AG04450 (cell line): ENCODE results near the gene ZNF154. TPM values are rescaled to one million over a fixed set of nuclear protein-coding genes. Genes with fewer than 3 reads are reported as not detected.
A peak's percentile ranks its signal among the peaks of the same experiment; 100 is the strongest.

Source experiments
- CTCF ChIA-PET: fragments of 300-600, 350-600 bp; formaldehyde crosslinking; extraction: SDS; loops from one replicate; lab custom pipeline; 2022; ENCODE audit warnings: antibody characterized with exemption, inconsistent platforms; lab: Charles Lee
- POLR2A ChIA-PET: fragments of 350-600 bp; formaldehyde crosslinking; extraction: SDS; loops from one replicate; lab custom pipeline; 2021; ENCODE audit warnings: antibody characterized with exemption, inconsistent platforms; lab: Yijun Ruan, JAX
- DNase-seq: peaks from one replicate; pipeline ENCODE4 v3.0.0-alpha.2; 2011; ENCODE audit warnings: low read depth, low spot score
- H3K27ac ChIP-seq: one replicate; pipeline ENCODE4 v1.5.1; 2012; ENCODE audit warnings: low read depth, low read length, control low read depth
- H3K27me3 ChIP-seq: one replicate; pipeline ENCODE4 v1.6.0; 2012; ENCODE audit warnings: low read length; ENCODE audit not compliant: control insufficient read depth, insufficient read depth
- H3K4me3 ChIP-seq: 2 replicates; pipeline ENCODE4 v1.5.1; 2011; ENCODE audit warnings: mild to moderate bottlenecking, low read depth, low read length, control low read depth
- H3K9me3 ChIP-seq: 2 replicates; pipeline ENCODE4 v1.5.1; 2012; ENCODE audit warnings: low read length; ENCODE audit not compliant: control insufficient read depth, insufficient read depth
- CTCF ChIP-seq: IDR thresholded peaks from 2 replicates; pipeline ENCODE4 v1.5.1; 2011; ENCODE audit warnings: low read depth, low read length, control low read depth, inconsistent platforms
- polyA plus RNA-seq: library from polyadenylated mRNA; depleted of rRNA; stranded (reverse); fragments of >200 nt; gene quantifications from 2 replicates; pipeline ENCODE4 v1.2.3, GENCODE V29; 2011; rRNA removed

ZNF154 gene
- polyA plus RNA-seq, 1 experiment: 8.1 TPM

- no peak overlapping the region for H3K27ac ChIP-seq
- no peak for DNase-seq
- H3K4me3 ChIP-seq: no peak overlapping the region
- ChIA-PET POLR2A (no interaction called here), CTCF (no interaction called here)
- H3K27me3 ChIP-seq: peaks cover 3% of the 10 kb centered on the region
- no peak for TF ChIP-seq CTCF
- H3K9me3 ChIP-seq: peaks cover 3% of the 10 kb centered on the region; the same call in 1 of the 2 replicates
Measured at GRCh38 chr19:57653689-57654088, 55.3 kb downstream of the ZNF154 start.

GRCh38 chr19:57651654-57651996 is 57.4 kb downstream of the ZNF154 start:
- DNase-seq: no peak
- H3K4me3 ChIP-seq: no peak overlapping the region
- peaks cover 3% of the 10 kb centered on the region; the same call in 1 of the 2 replicates for H3K9me3 ChIP-seq
- TF ChIP-seq CTCF: peak; percentile 12; the same call in 1 of the 2 replicates
- no peak overlapping the region for H3K27ac ChIP-seq
- H3K27me3 ChIP-seq: peaks cover 3% of the 10 kb centered on the region
- ChIA-PET CTCF (no interaction called here), POLR2A (no interaction called here)

- Histone ChIP-seq H3K27me3 (peaks cover 3% of the 10 kb centered on the region), H3K4me3 (no peak overlapping the region), H3K27ac (no peak overlapping the region), H3K9me3 (peaks cover 3% of the 10 kb centered on the region; the same call in 1 of the 2 replicates)
- DNase-seq: no peak
- TF ChIP-seq CTCF: no peak
- POLR2A ChIA-PET: no interaction called here
- CTCF ChIA-PET: no interaction called here
Measured at GRCh38 chr19:57648331-57649003, 60.5 kb downstream of the ZNF154 start.

Other genes starting within 250 kb of the ZNF154 start
- 6.6 and 6.8 TPM in 2 replicates for gene ZNF772, start 231.6 kb downstream of the ZNF154 start, polyA plus RNA-seq
- gene ZNF419, start 221.5 kb downstream of the ZNF154 start, polyA plus RNA-seq: 8.7 and 11.1 TPM in 2 replicates
- gene ZNF773, start 209.3 kb downstream of the ZNF154 start, polyA plus RNA-seq: 9.2 and 11.0 TPM in 2 replicates
- 5.0 and 5.8 TPM in 2 replicates for gene ZNF549, start 181.8 kb downstream of the ZNF154 start, polyA plus RNA-seq
- 6.8 and 8.2 TPM in 2 replicates for gene ZNF550, start 149.3 kb downstream of the ZNF154 start, polyA plus RNA-seq
- 4.4 and 4.8 TPM in 2 replicates for gene ZNF416, start 130.3 kb downstream of the ZNF154 start, polyA plus RNA-seq
- 4.3 and 4.5 TPM in 2 replicates for gene ZIK1, start 125.1 kb downstream of the ZNF154 start, polyA plus RNA-seq
- gene ZNF530, start 109.3 kb downstream of the ZNF154 start, polyA plus RNA-seq: 1.3 and 1.5 TPM in 2 replicates
- gene ZNF134, start 95.0 kb downstream of the ZNF154 start, polyA plus RNA-seq: 10.7 and 10.9 TPM in 2 replicates
- gene ZNF211, start 76.0 kb downstream of the ZNF154 start, polyA plus RNA-seq: 12.0 and 14.4 TPM in 2 replicates
- not detected in 2 replicates for gene ZSCAN4, start 40.3 kb downstream of the ZNF154 start, polyA plus RNA-seq
- gene ZNF551, start 27.2 kb downstream of the ZNF154 start, polyA plus RNA-seq: 3.7 TPM in 2 replicates
- gene ZNF671, start 18.4 kb upstream of the ZNF154 start, polyA plus RNA-seq: 7.2 and 7.8 TPM in 2 replicates
- 9.7 and 10.5 TPM in 2 replicates for gene ZNF776, start 37.6 kb upstream of the ZNF154 start, polyA plus RNA-seq
- 7.5 and 9.8 TPM in 2 replicates for gene ZNF586, start 60.5 kb upstream of the ZNF154 start, polyA plus RNA-seq
- gene ZNF552, start 105.7 kb upstream of the ZNF154 start, polyA plus RNA-seq: 2.8 and 2.9 TPM in 2 replicates
- gene ZNF587B, start 121.1 kb upstream of the ZNF154 start, polyA plus RNA-seq: 5.7 TPM in 2 replicates
- 15.7 and 18.3 TPM in 2 replicates for gene ZNF587, start 140.7 kb upstream of the ZNF154 start, polyA plus RNA-seq
- 5.4 and 5.6 TPM in 2 replicates for gene ZNF814, start 179.8 kb upstream of the ZNF154 start, polyA plus RNA-seq
- gene ZNF417, start 207.4 kb upstream of the ZNF154 start, polyA plus RNA-seq: 6.2 and 8.4 TPM in 2 replicates
- gene ZNF418, start 226.2 kb upstream of the ZNF154 start, polyA plus RNA-seq: 2.7 and 3.1 TPM in 2 replicates
- 3.6 and 4.6 TPM in 2 replicates for gene ZNF256, start 238.5 kb upstream of the ZNF154 start, polyA plus RNA-seq